ENCODE data around the gene IL27RA.
"Not testable (repeated sequence)": the region's sequence is repeated elsewhere in the genome, so short reads cannot be mapped to it uniquely, and the experiment has no call there.

IL27RA gene

DNA sequence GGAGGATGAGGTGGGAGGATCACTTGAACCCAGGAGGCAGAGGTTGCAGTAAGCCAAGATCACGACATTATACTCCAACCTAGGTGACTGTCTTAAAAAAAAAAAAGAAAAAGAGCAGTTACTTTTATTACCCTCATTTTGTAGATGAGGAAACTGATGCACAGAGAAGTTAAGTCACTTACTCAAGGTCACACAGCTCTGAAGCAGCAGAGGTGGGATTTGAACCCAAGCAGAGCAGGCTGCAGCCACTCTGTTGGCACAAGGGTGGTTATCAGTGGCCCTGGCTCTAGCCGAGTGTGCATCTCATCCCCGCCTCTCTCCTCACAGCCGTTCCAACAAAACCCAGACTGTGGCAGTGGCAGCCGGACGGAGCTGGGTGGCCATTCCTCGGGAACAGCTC lies 7.6 kb downstream of the IL27RA start:
- H3K27ac Mint-ChIP-seq: peak overlapping the region in 1 of 2 donors; percentile 69
- no peak for ATAC-seq

DNA sequence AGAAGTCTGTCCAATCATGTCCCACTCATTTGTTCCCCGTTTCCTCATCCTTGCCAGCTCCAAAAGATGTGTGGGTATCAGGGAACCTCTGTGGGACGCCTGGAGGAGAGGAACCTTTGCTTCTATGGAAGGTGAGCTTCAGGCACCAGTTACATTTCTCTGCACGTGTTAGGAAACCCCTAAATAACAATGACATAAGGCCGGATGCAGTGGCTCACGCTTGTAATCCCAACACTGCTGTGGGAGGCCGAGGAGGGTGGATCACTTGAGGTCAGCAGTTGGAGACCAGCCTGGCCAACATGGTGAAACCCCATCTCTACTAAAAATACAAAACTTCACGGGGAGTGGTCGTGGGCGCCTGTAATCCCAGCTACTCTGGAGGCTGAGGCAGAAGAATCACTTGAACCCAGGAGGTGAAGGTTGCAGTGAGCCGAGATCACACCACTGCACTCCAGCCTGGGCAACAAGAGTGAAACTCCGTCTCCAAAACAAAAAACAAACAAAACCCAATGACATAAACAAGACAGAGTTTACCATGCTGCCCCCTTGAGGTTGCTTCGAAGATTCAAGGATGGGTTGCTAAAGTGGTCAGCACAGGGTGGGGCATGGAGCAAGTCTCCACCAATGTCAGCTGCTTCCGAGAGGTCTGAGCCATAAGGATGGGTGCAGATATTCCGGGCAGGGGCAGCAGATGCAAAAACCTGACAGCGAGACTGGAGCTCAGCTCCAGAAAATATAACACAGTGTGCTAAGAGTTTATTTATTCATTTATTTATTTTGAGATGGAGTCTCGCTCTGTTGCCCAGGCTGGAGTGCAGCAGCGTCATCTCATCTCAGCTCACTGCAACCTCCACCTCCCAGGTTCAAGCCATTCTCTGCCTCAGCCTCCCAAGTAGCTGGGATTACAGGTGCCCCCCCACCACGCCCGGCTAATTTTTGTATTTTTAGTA lies 11.4 kb downstream of the IL27RA start:
- not testable (repeated sequence) for H3K4me3 Mint-ChIP-seq, H3K27me3 Mint-ChIP-seq, H3K9me3 Mint-ChIP-seq
- Mint-ChIP-seq H3K27ac (peak overlapping the region in 1 of 2 donors; percentile 86), H3K4me1 (peaks cover 17% of the 10 kb centered on the region)
- DNase-seq (peak in 1 of 2 donors; percentile 39), ATAC-seq (peak; percentile 64)

More for the DNA sequence above, 7.6 kb downstream of the IL27RA start:
- H3K4me1 Mint-ChIP-seq: peaks cover 22% of the 10 kb centered on the region
- no peak for DNase-seq
- no peaks in the 10 kb centered on the region for H3K9me3 Mint-ChIP-seq
- no peak overlapping the region for H3K4me3 Mint-ChIP-seq
- H3K27me3 Mint-ChIP-seq: no peaks in the 10 kb centered on the region

DNA sequence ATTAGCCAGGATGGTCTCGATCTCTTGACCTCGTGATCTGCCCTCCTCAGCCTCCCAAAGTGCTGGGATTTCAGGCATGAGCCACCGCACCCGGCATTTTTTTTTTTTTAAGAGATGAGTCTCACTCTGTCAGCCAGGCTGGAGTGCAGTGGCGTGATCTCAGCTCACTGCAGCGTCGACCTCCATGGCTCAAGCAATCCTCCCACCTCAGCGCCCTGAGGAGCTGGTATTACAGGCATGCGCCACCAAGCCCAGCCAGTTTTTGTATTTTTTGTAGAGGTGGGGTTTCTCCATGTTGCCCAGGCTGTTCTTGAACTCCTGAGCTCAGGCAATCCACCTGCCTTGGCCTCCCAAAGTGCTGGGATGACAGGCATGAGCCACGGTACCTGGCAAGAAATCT lies 16.3 kb downstream of the IL27RA start:
- H3K27me3 Mint-ChIP-seq, H3K4me3 Mint-ChIP-seq, ATAC-seq, DNase-seq, H3K27ac Mint-ChIP-seq: not testable (repeated sequence)
- Mint-ChIP-seq H3K4me1 (peaks cover 25% of the 10 kb centered on the region), H3K9me3 (peaks cover 0 to 13% of the 10 kb centered on the region in 2 donors)

DNA sequence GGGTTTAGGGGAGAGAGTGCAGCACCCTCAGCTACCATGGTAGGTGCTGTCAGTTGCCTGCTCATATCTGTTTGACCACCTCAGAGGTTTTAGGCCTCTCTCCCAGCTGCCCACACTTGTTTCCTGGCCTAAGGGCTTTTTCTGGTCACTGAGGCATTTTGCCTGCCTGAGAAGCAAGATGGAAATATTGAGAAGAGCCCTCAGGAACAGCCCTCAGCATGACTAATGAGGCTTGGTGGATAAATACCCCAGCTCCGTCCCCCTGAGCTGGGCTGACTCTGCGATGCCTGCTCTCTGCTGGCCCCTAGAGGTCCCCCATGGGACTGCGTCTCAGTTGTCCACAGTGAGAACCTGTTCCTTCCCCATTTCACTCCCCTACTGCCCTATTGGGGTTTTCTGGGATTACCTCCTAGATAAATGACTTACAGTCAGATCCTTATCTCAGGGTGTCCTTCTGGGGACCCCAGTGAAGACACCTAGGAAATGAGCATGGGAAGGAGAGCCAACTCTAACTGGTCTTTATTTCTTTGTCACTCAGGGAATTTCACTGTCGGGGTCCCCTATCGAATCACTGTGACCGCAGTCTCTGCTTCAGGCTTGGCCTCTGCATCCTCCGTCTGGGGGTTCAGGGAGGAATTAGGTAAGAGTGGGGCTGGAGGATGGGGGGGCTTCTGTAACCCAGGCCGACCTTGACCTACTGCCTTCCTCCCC lies 17.0 kb downstream of the IL27RA start:
- DNase-seq: peak; percentile 73 to 76
- Mint-ChIP-seq H3K27ac (no peak overlapping the region), H3K4me1 (peaks cover 25% of the 10 kb centered on the region), H3K4me3 (no peak overlapping the region), H3K27me3 (no peaks in the 10 kb centered on the region), H3K9me3 (peaks cover 0 to 13% of the 10 kb centered on the region in 2 donors)
- peak; percentile 79 for ATAC-seq

DNA sequence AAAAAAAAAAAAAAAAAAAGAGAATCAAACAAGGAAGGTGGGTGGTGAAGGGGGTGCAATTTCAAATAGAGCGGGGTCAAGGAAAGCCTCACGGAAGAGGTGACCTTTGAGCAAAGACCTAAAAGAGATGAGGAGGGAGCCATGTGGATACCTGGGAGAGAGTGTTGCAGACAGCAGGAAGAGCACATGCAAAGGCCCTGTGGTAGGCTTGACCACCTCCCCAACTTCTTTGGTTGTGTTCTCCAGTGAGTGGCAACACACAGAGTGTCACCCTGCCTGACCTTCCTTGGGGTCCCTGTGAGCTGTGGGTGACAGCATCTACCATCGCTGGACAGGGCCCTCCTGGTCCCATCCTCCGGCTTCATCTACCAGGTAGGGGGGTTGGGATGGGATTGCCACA lies 18.9 kb downstream of the IL27RA start:
- peak overlapping the region in 1 of 2 donors; percentile 15 for H3K27ac Mint-ChIP-seq
- DNase-seq: no peak
- peaks cover 30% of the 10 kb centered on the region for H3K4me1 Mint-ChIP-seq
- no peaks in the 10 kb centered on the region for H3K27me3 Mint-ChIP-seq
- ATAC-seq: no peak
- H3K4me3 Mint-ChIP-seq: no peak overlapping the region
- peaks cover 0 to 13% of the 10 kb centered on the region in 2 donors for H3K9me3 Mint-ChIP-seq

DNA sequence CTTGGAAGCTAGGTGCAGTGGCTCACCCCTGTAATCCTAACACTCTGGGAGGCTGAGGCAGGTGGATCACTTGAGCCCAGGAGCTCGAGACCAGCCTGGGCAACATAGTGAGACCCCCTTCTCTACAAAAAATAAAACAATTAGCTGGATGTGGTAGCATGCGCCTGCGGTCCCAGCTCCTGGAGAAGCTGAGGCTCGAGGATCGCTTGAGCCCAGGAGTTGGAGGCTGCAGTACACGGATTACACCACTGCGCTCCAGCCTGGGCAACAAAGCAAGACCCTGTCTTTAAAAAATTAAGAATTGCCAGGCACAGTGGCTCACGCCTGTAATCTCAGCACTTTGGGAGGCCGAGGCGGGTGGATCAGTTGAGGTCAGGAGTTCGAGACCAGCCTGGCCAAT lies 19.4 kb downstream of the IL27RA start:
- Mint-ChIP-seq H3K4me1 (peaks cover 28% of the 10 kb centered on the region), H3K9me3 (peaks cover 0 to 13% of the 10 kb centered on the region in 2 donors)
- not testable (repeated sequence) for H3K27me3 Mint-ChIP-seq, DNase-seq, H3K27ac Mint-ChIP-seq, ATAC-seq, H3K4me3 Mint-ChIP-seq

DNA sequence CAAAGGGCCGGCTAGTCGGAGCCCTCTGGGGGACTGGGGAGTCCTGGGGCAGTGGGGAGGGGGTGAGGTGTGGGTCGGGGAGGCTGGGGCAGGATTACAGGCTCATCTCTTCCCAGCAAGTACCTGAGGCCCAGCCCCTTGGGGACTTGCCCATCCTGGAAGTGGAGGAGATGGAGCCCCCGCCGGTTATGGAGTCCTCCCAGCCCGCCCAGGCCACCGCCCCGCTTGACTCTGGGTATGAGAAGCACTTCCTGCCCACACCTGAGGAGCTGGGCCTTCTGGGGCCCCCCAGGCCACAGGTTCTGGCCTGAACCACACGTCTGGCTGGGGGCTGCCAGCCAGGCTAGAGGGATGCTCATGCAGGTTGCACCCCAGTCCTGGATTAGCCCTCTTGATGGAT lies 20.4 kb downstream of the IL27RA start:
- no peak overlapping the region for H3K4me3 Mint-ChIP-seq
- H3K9me3 Mint-ChIP-seq: peaks cover 0 to 13% of the 10 kb centered on the region in 2 donors
- H3K27ac Mint-ChIP-seq: peak overlapping the region in 1 of 2 donors; percentile 79
- H3K4me1 Mint-ChIP-seq: peaks cover 21% of the 10 kb centered on the region
- ATAC-seq: no peak
- peaks cover 4% of the 10 kb centered on the region for H3K27me3 Mint-ChIP-seq
- no peak for DNase-seq

DNA sequence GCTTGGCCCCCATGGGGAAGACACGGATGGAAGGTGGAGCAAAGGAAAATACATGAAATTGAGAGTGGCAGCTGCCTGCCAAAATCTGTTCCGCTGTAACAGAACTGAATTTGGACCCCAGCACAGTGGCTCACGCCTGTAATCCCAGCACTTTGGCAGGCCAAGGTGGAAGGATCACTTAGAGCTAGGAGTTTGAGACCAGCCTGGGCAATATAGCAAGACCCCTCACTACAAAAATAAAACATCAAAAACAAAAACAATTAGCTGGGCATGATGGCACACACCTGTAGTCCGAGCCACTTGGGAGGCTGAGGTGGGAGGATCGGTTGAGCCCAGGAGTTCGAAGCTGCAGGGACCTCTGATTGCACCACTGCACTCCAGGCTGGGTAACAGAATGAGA lies 20.9 kb downstream of the IL27RA start:
- peak overlapping the region in 1 of 2 donors; percentile 79 for H3K27ac Mint-ChIP-seq
- H3K4me1 Mint-ChIP-seq: peaks cover 21% of the 10 kb centered on the region
- peaks cover 0 to 13% of the 10 kb centered on the region in 2 donors for H3K9me3 Mint-ChIP-seq
- H3K4me3 Mint-ChIP-seq: no peak overlapping the region
- peaks cover 9% of the 10 kb centered on the region for H3K27me3 Mint-ChIP-seq
- DNase-seq: no peak
- no peak for ATAC-seq

DNA sequence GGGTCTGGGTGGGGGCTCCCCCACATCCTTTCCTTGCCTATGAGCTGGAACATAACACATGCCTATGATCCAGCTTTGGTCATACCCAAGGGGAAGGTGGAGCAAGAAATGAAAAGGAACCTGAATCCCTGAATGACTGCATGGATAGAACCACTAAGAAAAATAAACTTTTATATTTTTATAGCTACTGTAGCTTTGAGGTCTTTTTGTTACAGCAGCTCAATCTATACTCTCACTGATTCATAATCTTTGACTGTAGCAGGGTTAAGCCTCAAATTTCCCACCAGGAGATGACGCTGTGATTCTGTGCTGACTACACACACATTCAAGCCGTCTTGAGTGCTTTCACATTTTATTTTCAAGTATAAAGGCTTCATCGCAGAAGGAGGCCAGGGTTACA lies 21.5 kb downstream of the IL27RA start:
- Mint-ChIP-seq H3K4me3 (no peak overlapping the region), H3K4me1 (peaks cover 27% of the 10 kb centered on the region), H3K27ac (no peak overlapping the region), H3K27me3 (peaks cover 15% of the 10 kb centered on the region), H3K9me3 (peaks cover 0 to 13% of the 10 kb centered on the region in 2 donors)
- no peak for DNase-seq
- no peak for ATAC-seq

DNA sequence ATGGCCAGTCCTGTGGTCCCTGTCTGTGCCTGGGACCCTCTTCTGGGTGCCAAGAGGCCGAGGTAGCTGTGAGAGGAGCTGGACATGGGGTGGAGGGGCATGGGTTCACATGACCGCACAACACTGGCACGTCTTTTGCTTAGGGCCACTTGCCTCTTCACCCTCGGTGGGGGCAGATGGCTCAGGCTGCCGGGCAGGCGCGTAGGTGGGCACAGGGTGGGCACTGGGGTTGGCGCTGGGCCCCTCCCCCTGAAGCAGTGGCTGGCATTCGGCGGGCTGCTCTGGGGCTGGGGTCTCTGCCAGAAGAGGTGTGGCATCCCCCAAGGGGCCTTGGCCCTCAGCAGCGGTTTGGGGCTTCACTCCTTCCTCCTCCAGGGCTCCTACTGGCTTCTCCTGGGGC lies 21.9 kb downstream of the IL27RA start:
- Mint-ChIP-seq H3K27me3 (peaks cover 20% of the 10 kb centered on the region), H3K4me3 (no peak overlapping the region), H3K27ac (no peak overlapping the region), H3K4me1 (peaks cover 29% of the 10 kb centered on the region), H3K9me3 (peaks cover 0 to 8% of the 10 kb centered on the region in 2 donors)
- no peak for ATAC-seq
- DNase-seq: no peak

DNA sequence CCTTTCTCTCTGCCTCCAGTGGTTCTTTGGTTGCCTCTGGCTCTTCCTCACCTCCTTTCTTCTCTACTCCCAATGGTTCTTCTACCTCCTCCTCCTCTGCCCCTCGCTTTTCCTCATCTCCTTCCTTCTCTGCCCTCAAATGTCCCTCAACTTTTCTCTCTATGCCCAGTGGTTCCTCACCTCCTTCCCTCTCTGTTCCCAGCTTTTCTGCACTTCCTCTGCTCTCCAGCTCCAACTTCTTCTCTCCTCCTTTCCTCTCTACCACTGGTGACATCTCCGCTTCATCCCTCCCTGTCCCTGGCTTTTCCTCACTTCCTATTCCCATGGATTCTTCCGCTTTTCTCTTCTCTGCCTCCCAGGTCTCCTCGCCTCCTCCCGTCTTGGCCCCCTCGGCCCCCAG lies 22.5 kb downstream of the IL27RA start:
- no peak overlapping the region for H3K4me3 Mint-ChIP-seq
- H3K4me1 Mint-ChIP-seq: peaks cover 32% of the 10 kb centered on the region
- peaks cover 26% of the 10 kb centered on the region for H3K27me3 Mint-ChIP-seq
- peaks cover 0 to 7% of the 10 kb centered on the region in 2 donors for H3K9me3 Mint-ChIP-seq
- peak overlapping the region in 1 of 2 donors; percentile 2 for H3K27ac Mint-ChIP-seq
- ATAC-seq: no peak
- DNase-seq: no peak

DNA sequence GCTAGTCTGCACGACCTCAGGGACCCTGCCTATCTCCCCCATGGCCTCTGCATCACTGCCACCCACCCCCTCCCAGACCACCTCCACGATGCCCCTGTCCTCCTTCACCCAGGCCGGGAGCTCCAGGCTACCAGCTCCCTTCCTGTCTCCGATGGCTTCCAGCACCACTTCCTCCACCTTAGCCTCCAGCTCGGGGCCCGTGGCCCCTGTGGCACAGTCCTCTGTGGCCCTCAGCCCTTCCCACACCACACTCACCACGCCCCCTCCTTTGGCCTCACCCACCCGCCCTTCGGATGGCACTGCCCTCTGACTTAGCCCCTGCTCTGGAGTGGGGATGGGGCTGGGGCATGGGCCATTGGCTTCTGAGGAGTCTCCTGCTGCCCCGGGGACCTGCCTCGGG lies 23.2 kb downstream of the IL27RA start:
- ATAC-seq (peak; percentile 27), DNase-seq (no peak)
- no peak overlapping the region for H3K4me3 Mint-ChIP-seq
- peaks cover 38% of the 10 kb centered on the region for H3K4me1 Mint-ChIP-seq
- H3K27me3 Mint-ChIP-seq: peaks cover 32% of the 10 kb centered on the region
- peaks cover 0 to 7% of the 10 kb centered on the region in 2 donors for H3K9me3 Mint-ChIP-seq
- H3K27ac Mint-ChIP-seq: no peak overlapping the region

DNA sequence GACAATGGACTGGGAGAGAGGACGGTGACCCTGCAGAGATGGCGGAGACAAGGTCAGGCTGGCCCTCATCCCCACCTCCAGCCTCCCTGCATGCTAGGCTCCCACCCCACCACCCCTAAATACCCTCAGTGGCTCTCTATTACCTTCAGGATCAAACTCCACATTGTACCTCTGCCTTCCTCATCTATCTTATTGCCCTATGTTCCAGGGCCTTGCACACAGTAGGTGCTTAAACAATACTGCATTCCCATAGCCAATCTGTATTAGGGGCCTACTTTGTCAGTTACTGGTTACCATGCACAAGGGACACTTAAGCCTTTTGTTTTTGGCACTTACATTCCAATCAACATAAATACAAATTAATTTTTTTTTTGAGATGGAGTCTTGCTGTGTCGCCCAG lies 23.8 kb downstream of the IL27RA start:
- H3K27me3 Mint-ChIP-seq: peaks cover 39% of the 10 kb centered on the region
- no peak overlapping the region for H3K4me3 Mint-ChIP-seq
- peaks cover 40% of the 10 kb centered on the region for H3K4me1 Mint-ChIP-seq
- peaks cover 0 to 7% of the 10 kb centered on the region in 2 donors for H3K9me3 Mint-ChIP-seq
- no peak overlapping the region for H3K27ac Mint-ChIP-seq
- no peak for DNase-seq
- no peak for ATAC-seq

DNA sequence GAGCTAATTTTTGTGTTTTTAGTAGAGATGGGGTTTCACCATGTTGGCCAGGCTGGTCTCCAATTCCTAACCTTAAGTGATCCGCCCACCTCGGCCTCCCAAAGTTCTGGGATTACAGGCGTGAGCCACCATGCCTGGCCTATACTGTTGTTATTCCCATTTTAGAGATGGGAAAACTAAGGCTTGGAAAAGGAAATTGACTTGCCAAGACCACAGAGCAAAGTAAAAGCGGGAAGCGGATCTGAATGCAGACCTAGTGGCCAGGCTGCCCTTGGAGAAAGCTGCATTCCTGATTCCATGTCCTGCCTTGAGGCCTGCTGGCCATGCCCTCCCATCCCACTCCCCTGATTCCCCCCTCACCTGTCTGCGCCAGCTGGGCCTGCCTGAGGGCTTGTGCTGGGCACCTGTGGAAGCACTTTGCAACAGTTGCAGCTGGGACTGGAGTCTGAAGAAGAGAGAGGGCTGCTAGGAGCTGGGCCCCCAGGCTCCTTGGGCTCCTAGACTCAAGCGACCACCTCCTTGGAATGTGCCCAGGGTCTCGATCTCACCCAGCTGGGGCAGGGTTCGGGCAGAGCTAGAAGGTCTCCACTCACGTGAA lies 24.6 kb downstream of the IL27RA start:
- no peak overlapping the region for H3K4me3 Mint-ChIP-seq
- H3K27ac Mint-ChIP-seq: no peak overlapping the region
- peaks cover 46% of the 10 kb centered on the region for H3K27me3 Mint-ChIP-seq
- DNase-seq (no peak), ATAC-seq (no peak)
- H3K4me1 Mint-ChIP-seq: peaks cover 40% of the 10 kb centered on the region
- peaks cover 0 to 7% of the 10 kb centered on the region in 2 donors for H3K9me3 Mint-ChIP-seq

DNA sequence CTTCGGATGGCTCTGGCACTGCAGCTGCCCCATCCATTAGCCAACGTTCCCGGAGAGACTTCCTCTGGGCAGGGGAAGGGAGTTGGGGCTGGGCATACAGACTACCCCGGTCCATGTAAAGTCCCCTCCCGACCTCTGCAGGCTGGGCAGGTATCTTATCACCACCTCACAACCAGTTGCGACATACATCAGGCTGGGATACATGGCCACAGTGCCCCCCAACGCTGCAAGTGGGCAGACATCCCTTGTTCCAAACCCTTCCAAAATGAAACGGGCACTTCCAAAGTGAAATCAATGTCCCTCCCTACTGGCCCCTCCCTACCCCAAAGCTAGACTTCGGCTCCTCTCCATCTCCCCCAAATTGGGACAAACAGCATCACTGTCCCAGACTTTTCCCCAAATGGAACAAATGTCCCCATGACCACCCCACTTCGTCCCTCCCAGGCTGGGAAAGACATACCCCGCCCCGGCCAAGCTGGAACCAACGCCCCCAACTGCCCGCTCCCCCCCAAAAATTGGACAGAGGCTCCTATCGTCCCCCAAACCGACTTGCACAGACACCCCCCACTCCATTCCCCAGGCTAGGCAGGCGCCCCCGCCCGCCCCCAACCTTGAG lies 25.3 kb downstream of the IL27RA start:
- DNase-seq: no peak
- H3K4me3 Mint-ChIP-seq: peak overlapping the region; percentile 29 to 31
- peaks cover 53% of the 10 kb centered on the region for H3K27me3 Mint-ChIP-seq
- peaks cover 36% of the 10 kb centered on the region for H3K4me1 Mint-ChIP-seq
- no peak overlapping the region for H3K27ac Mint-ChIP-seq
- peaks cover 0 to 7% of the 10 kb centered on the region in 2 donors for H3K9me3 Mint-ChIP-seq
- ATAC-seq: no peak

Measured in stimulated activated naive CD8-positive, alpha-beta T cell treated with anti-CD3 and anti-CD28 coated beads, Interleukin-15, amount 100 ng/mL, for 72 hours (primary cell).